ENCODE data around the gene DNMT3A.

- TF ChIP-seq HDGF (IDR thresholded peaks at IDR 0.05; ENCODE audit: borderline replicate concordance): no peak
- TF ChIP-seq SUZ12 (IDR thresholded peaks at IDR 0.05): no peak
- TF ChIP-seq ELF4 (IDR thresholded peaks at IDR 0.05): no peak
- TF ChIP-seq FOXA1 (IDR thresholded peaks at IDR 0.05): no peak
- no peak for TF ChIP-seq FOXK2 (IDR thresholded peaks at IDR 0.05)
- no peak for TF ChIP-seq TARDBP (IDR thresholded peaks at IDR 0.05)
- no peak for TF ChIP-seq NFRKB (IDR thresholded peaks at IDR 0.05)
- TF ChIP-seq PKNOX1 (IDR thresholded peaks at IDR 0.05): no peak
Observed at GRCh38 chr2:25227576-25227975, 114.1 kb downstream of the DNMT3A start.

Measured in HEK293T (cell line).